Endodermal cell (in vitro differentiated cells): ENCODE measurements around the gene LRP8. TPM values are rescaled to one million over a fixed set of nuclear protein-coding genes. Genes with fewer than 3 reads are reported as not detected.

Experiments used
- DNase-seq: peaks from one replicate; pipeline ENCODE4 v3.0.0-alpha.2; 2017
- H3K27ac ChIP-seq: 2 replicates; pipeline ENCODE4 v1.5.1; 2013; ENCODE audit warnings: mild to moderate bottlenecking, low read depth, low read length, moderate library complexity
- H3K27me3 ChIP-seq: 2 replicates; pipeline ENCODE4 v1.6.1; 2013; ENCODE audit warnings: mild to moderate bottlenecking, low read length, moderate library complexity; ENCODE audit not compliant: insufficient read depth, control insufficient read depth, poor library complexity, severe bottlenecking
- H3K36me3 ChIP-seq: 2 replicates; pipeline ENCODE4 v1.7.0; 2013; ENCODE audit warnings: mild to moderate bottlenecking, low read length, moderate library complexity; ENCODE audit not compliant: control insufficient read depth, insufficient read depth
- H3K4me1 ChIP-seq: one replicate; pipeline ENCODE4 v1.7.0; 2013; ENCODE audit warnings: low read length; ENCODE audit not compliant: control insufficient read depth, insufficient read depth
- H3K4me3 ChIP-seq: 2 replicates; pipeline ENCODE4 v1.5.1; 2013; ENCODE audit warnings: mild to moderate bottlenecking, low read length, moderate library complexity
- H3K9ac ChIP-seq: 2 replicates; pipeline ENCODE4 v1.6.1; 2013; ENCODE audit warnings: mild to moderate bottlenecking, low read length, moderate library complexity; ENCODE audit not compliant: poor library complexity, severe bottlenecking; ENCODE audit errors: extremely low read depth
- H3K9me3 ChIP-seq: 2 replicates; pipeline ENCODE4 v1.6.1; 2013; ENCODE audit warnings: mild to moderate bottlenecking, low read length, moderate library complexity; ENCODE audit not compliant: control insufficient read depth
- H3K27ac Mint-ChIP-seq: 2 replicates; pipeline ENCODE4 v1.8.0; 2020; ENCODE audit warnings: mixed read lengths
- H3K27me3 Mint-ChIP-seq: 2 replicates; pipeline ENCODE4 v1.8.0; 2021; ENCODE audit warnings: mild to moderate bottlenecking, mixed read lengths; ENCODE audit not compliant: insufficient read depth
- H3K36me3 Mint-ChIP-seq: 2 replicates; pipeline ENCODE4 v1.8.0; 2020; ENCODE audit warnings: low read depth, mixed read lengths
- H3K4me1 Mint-ChIP-seq: 2 replicates; pipeline ENCODE4 v1.8.0; 2020; ENCODE audit warnings: mixed read lengths
- H3K4me3 Mint-ChIP-seq: 2 replicates; pipeline ENCODE4 v1.8.0; 2020; ENCODE audit warnings: mild to moderate bottlenecking, moderate library complexity, mixed read lengths
- H3K9me3 Mint-ChIP-seq: 2 replicates; pipeline ENCODE4 v1.8.0; 2020; ENCODE audit warnings: mild to moderate bottlenecking, mixed read lengths
- CTCF ChIP-seq: fragments of 200-600 bp; sonication (generic); conservative IDR thresholded peaks from 2 replicates; pipeline ENCODE4 v1.5.0; 2021; ENCODE audit warnings: antibody characterized with exemption, mild to moderate bottlenecking
- WGBS, 2 experiments: methylation state at CpG; one replicate each; pipeline versions ENCODE4 v1.1.5 to v1.1.7; 2013; ENCODE audit warnings: missing lambda C conversion rate in 2 of 2, mixed read lengths in 1 of 2; ENCODE audit not compliant: insufficient coverage in 1 of 2, insufficient read length in 1 of 2; 5-methylcytosine and 5-hydroxymethylcytosine counted together
- total RNA-seq, 2 donors: library from RNA; stranded (reverse); fragmentation: NEBNext Ultra II Directional in 1 of 2; extraction: Animal tissue kit (Norgen Biotek cat#: 25700) in 1 of 2; gene quantifications; 2 replicates in 1 of 2; 3 replicates in 1 of 2; pipeline ENCODE4 v1.2.1, GENCODE V29; 2021

Gene LRP8
- total RNA-seq, 2 donors from 2014 or later = 29.1 to 39.6 TPM

GRCh38 chr1:53309802-53310201, 18.1 kb downstream of the LRP8 start:
- Histone ChIP-seq H3K9me3 (no peaks in the 10 kb centered on the region), H3K27ac (no peak overlapping the region), H3K4me1 (no peaks in the 10 kb centered on the region), H3K4me3 (no peak overlapping the region), H3K27me3 (no peaks in the 10 kb centered on the region), H3K36me3 (peaks cover 11% of the 10 kb centered on the region), H3K9ac (no peak overlapping the region)
- no peak overlapping the region for H3K4me3 Mint-ChIP-seq
- peaks cover 6% of the 10 kb centered on the region for H3K4me1 Mint-ChIP-seq
- peaks cover 22% of the 10 kb centered on the region for H3K36me3 Mint-ChIP-seq
- DNase-seq = no peak
- WGBS, 2 experiments = 92 to 95% methylated on average over 5 to 11 of the region's 11 CpGs
- no peaks in the 10 kb centered on the region for H3K27me3 Mint-ChIP-seq
- no peaks in the 10 kb centered on the region for H3K9me3 Mint-ChIP-seq
- no peak for TF ChIP-seq CTCF
- H3K27ac Mint-ChIP-seq = no peak overlapping the region

- no peaks in the 10 kb centered on the region for H3K27me3 ChIP-seq
- no peak for DNase-seq
- H3K4me3 ChIP-seq = no peak overlapping the region
- H3K4me1 ChIP-seq = no peaks in the 10 kb centered on the region
- H3K27ac ChIP-seq = no peak overlapping the region
- whole genome bisulfite sequencing, 2 experiments = 87 to 89% methylated on average over 3 to 8 of the region's 8 CpGs
- TF ChIP-seq CTCF = no peak
- H3K36me3 ChIP-seq = peaks cover 11% of the 10 kb centered on the region
- no peaks in the 10 kb centered on the region for H3K27me3 Mint-ChIP-seq
- no peaks in the 10 kb centered on the region for H3K9me3 Mint-ChIP-seq
- H3K9ac ChIP-seq = no peak overlapping the region
- peaks cover 14% of the 10 kb centered on the region for H3K36me3 Mint-ChIP-seq
- no peaks in the 10 kb centered on the region for H3K9me3 ChIP-seq
- no peak overlapping the region for H3K27ac Mint-ChIP-seq
- H3K4me3 Mint-ChIP-seq = no peak overlapping the region
- H3K4me1 Mint-ChIP-seq = peaks cover 19% of the 10 kb centered on the region
Observed at GRCh38 chr1:53308506-53308905, 19.4 kb downstream of the LRP8 start.

GRCh38 chr1:53307037-53307436, 20.8 kb downstream of the LRP8 start:
- H3K36me3 ChIP-seq = no peaks in the 10 kb centered on the region
- DNase-seq = no peak
- peaks cover 22% of the 10 kb centered on the region for H3K4me1 Mint-ChIP-seq
- H3K36me3 Mint-ChIP-seq = peaks cover 14% of the 10 kb centered on the region
- no peaks in the 10 kb centered on the region for H3K9me3 Mint-ChIP-seq
- no peaks in the 10 kb centered on the region for H3K9me3 ChIP-seq
- no peak for TF ChIP-seq CTCF
- no peaks in the 10 kb centered on the region for H3K4me1 ChIP-seq
- no peak overlapping the region for H3K4me3 ChIP-seq
- peak overlapping the region; percentile 52 for H3K27ac Mint-ChIP-seq
- H3K9ac ChIP-seq = no peak overlapping the region
- H3K4me3 Mint-ChIP-seq = no peak overlapping the region
- H3K27me3 Mint-ChIP-seq = no peaks in the 10 kb centered on the region
- WGBS, 2 experiments = 87 to 100% methylated on average over 3 to 4 of the region's 4 CpGs
- no peak overlapping the region for H3K27ac ChIP-seq
- H3K27me3 ChIP-seq = no peaks in the 10 kb centered on the region
